ENCODE measurements around the gene CYB561D1. TPM values are rescaled to one million over a fixed set of nuclear protein-coding genes. Genes with fewer than 3 reads are reported as not detected.

CYB561D1 gene
- total and polyA plus RNA-seq, 3 donors from 2014 or later: 8.0 to 11.5 (median 8.0) TPM

DNA sequence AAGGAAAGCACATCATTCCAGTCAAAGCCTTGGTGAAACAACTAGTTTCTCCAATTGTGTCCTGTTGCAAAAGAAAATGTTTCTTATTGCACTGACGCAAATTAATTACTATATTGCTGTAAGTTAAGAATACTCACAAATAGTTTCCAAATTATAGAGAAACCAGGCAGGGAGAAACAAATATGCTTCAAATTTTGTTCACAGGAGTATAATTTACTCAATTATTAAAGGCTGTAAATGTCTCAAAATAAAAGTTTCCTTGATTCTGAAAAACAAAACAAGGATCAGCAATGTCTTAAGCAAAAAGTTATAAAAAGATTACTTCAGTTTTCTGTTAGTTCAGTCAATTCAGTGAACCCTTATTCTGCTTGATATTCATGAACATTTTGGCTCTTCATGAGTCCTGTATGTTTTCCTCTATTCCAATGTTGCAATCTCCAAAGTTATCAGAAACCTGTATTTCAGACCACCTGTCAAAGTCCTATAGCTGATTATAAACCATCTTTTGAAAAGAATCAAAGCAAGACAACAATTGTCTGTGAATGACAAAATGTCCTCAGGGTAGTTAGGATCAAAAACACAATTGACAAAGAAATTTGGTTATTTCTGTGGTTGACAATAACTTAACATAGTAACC, 39.3 kb upstream of the CYB561D1 start:
- no peaks in the 10 kb centered on the region for H3K36me3 ChIP-seq (ENCODE audit: low read depth, missing control alignments)
- no peak for DNase-seq
- intact Hi-C loops (cut with DNase I; ENCODE audit: low total_unique reads): no loop called here
- H3K9me3 ChIP-seq: no peaks in the 10 kb centered on the region
- H3K27ac ChIP-seq: no peak overlapping the region
- no peak for TF ChIP-seq POLR2A (IDR thresholded peaks at IDR 0.05)
- TF ChIP-seq, protein P1, sequence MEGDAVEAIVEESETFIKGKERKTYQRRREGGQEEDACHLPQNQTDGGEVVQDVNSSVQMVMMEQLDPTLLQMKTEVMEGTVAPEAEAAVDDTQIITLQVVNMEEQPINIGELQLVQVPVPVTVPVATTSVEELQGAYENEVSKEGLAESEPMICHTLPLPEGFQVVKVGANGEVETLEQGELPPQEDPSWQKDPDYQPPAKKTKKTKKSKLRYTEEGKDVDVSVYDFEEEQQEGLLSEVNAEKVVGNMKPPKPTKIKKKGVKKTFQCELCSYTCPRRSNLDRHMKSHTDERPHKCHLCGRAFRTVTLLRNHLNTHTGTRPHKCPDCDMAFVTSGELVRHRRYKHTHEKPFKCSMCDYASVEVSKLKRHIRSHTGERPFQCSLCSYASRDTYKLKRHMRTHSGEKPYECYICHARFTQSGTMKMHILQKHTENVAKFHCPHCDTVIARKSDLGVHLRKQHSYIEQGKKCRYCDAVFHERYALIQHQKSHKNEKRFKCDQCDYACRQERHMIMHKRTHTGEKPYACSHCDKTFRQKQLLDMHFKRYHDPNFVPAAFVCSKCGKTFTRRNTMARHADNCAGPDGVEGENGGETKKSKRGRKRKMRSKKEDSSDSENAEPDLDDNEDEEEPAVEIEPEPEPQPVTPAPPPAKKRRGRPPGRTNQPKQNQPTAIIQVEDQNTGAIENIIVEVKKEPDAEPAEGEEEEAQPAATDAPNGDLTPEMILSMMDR (IDR thresholded peaks at IDR 0.05): no peak
- no peaks in the 10 kb centered on the region for H3K4me1 ChIP-seq
- 94 to 100% methylated on average over 1 of the region's 1 CpG for WGBS, 2 donors
- no peak overlapping the region for H3K4me3 ChIP-seq
- H3K27me3 ChIP-seq: no peaks in the 10 kb centered on the region

GRCh38 chr1:109457819-109458218, 36.1 kb upstream of the CYB561D1 start:
- H3K9me3 ChIP-seq: no peaks in the 10 kb centered on the region
- no peaks in the 10 kb centered on the region for H3K36me3 ChIP-seq (ENCODE audit: low read depth, missing control alignments)
- 65 to 78% methylated on average over 4 of the region's 4 CpGs for WGBS, 2 donors
- H3K27ac ChIP-seq: no peak overlapping the region
- intact Hi-C loops (cut with DNase I; ENCODE audit: low total_unique reads): no loop called here
- H3K4me1 ChIP-seq: no peaks in the 10 kb centered on the region
- no peak overlapping the region for H3K4me3 ChIP-seq
- H3K27me3 ChIP-seq: no peaks in the 10 kb centered on the region
- TF ChIP-seq, protein P1 (IDR thresholded peaks at IDR 0.05): no peak
- TF ChIP-seq POLR2A (IDR thresholded peaks at IDR 0.05): no peak
- DNase-seq: no peak

DNA sequence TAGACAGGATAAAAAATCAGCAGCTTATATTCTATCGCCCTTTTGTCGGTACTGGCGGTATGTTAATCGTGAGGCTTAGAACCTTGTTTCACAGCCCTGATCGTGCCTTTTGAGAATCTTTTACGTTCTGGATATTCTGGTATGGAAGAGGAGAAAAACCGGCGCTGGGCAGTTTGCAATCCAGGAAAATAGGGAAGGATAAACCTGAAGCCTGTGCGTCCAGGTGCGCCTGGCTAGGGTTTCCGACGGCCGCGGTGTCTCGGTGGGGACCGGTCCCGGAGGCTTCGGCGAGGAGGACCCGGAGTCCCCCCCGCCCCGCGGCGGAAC, 27.8 kb upstream of the CYB561D1 start:
- no peak for TF ChIP-seq POLR2A (IDR thresholded peaks at IDR 0.05)
- TF ChIP-seq, protein P1 (IDR thresholded peaks at IDR 0.05): no peak
- DNase-seq: no peak
- peak overlapping the region; percentile 76 to 79 for H3K27ac ChIP-seq
- no peaks in the 10 kb centered on the region for H3K27me3 ChIP-seq
- peak overlapping the region; percentile 68 to 81 for H3K4me3 ChIP-seq
- intact Hi-C loops (cut with DNase I; ENCODE audit: low total_unique reads): no loop called here
- H3K4me1 ChIP-seq: peaks cover 24% of the 10 kb centered on the region
- 2 to 3% methylated on average over 24 of the region's 24 CpGs for WGBS, 2 donors
- no peaks in the 10 kb centered on the region for H3K36me3 ChIP-seq (ENCODE audit: low read depth, missing control alignments)
- H3K9me3 ChIP-seq: no peaks in the 10 kb centered on the region

GRCh38 chr1:109466452-109467300, 27.2 kb upstream of the CYB561D1 start, which contains the start of gene SYPL2:
TSS of gene SYPL2 (plus strand) at chr1:109466546. CDS start at chr1:109466844, 298 bp downstream.
- no peaks in the 10 kb centered on the region for H3K27me3 ChIP-seq
- intact Hi-C loops (cut with DNase I; ENCODE audit: low total_unique reads): no loop called here
- H3K4me1 ChIP-seq: peaks cover 24% of the 10 kb centered on the region
- DNase-seq: peak; percentile 91
- H3K4me3 ChIP-seq: peak within 1 kb of the TSS; percentile 68 to 81
- peak within 1 kb of the TSS; percentile 76 to 79 for H3K27ac ChIP-seq
- H3K9me3 ChIP-seq: no peaks in the 10 kb centered on the region
- TF ChIP-seq, protein P1 (IDR thresholded peaks at IDR 0.05): no peak
- TF ChIP-seq POLR2A (IDR thresholded peaks at IDR 0.05): no peak
- WGBS, 2 donors: 0 to 1% methylated on average over 3 to 79 of the region's 88 CpGs
- H3K36me3 ChIP-seq (ENCODE audit: low read depth, missing control alignments): no peaks in the 10 kb centered on the region
